ENCODE data around the gene DPP4. TPM values are rescaled to one million over a fixed set of nuclear protein-coding genes. Genes with fewer than 3 reads are reported as not detected.

The DPP4 gene
- polyA plus RNA-seq, 3 donors = 0.46 TPM; not detected in 2

- Histone ChIP-seq H3K79me2 (ENCODE audit: insufficient read depth, low read length) (no peaks in the 10 kb centered on the region), H4K20me1 (ENCODE audit: insufficient read depth, low read length) (no peaks in the 10 kb centered on the region), H3K4me2 (replicated peaks; ENCODE audit: extremely low read depth, low read length, poor library complexity, severe bottlenecking) (no peak overlapping the region), H3K4me3 (replicated peaks in 1 of 3; ENCODE audit: low read depth in 2 of 3, low read length in 3 of 3) (no peak overlapping the region), H3K27ac (ENCODE audit: low read depth in 1 of 2, low read length in 2 of 2) (no peak overlapping the region), H3K36me3 (replicated peaks in 1 of 2; ENCODE audit: control insufficient read depth in 1 of 2, insufficient read depth in 2 of 2, low read length in 2 of 2) (no peaks in the 10 kb centered on the region), H3K9ac (ENCODE audit: insufficient read depth, low read length, poor library complexity, severe bottlenecking) (no peak overlapping the region), H3K27me3 (ENCODE audit: control insufficient read depth in 2 of 2, insufficient read depth in 2 of 2, low read length in 2 of 2) (no peaks in the 10 kb centered on the region), H2AFZ (ENCODE audit: insufficient read depth, low read depth, low read length, poor library complexity, severe bottlenecking) (no peak overlapping the region), H3K4me1 (ENCODE audit: control insufficient read depth in 1 of 2, insufficient read depth in 2 of 2, low read length in 2 of 2) (peaks cover 11 to 20% of the 10 kb centered on the region in 2 donors), H3K9me3 (replicated peaks in 1 of 2; ENCODE audit: control insufficient read depth in 1 of 2, insufficient read depth in 1 of 2, low read length in 2 of 2) (no peaks in the 10 kb centered on the region)
- Mint-ChIP-seq H3K4me3 (no peak overlapping the region), H3K9me3 (peaks cover 0 to 4% (median 0%) of the 10 kb centered on the region in 7 donors), H3K4me1 (peaks cover 20% of the 10 kb centered on the region), H3K36me3 (peaks cover 0 to 1% of the 10 kb centered on the region in 2 donors), H3K27me3 (ENCODE audit: low read depth in 3 of 3) (peaks cover 0 to 3% (median 0%) of the 10 kb centered on the region in 3 donors), H3K27ac (peak overlapping the region in 1 of 7 donors; percentile 3)
- intact Hi-C loops (cut with micrococcal nuclease) = loop anchor here in 1 of 2 donors (5.0 kb wide), 1 partner anchor 95 kb away; no protein-coding TSS in a partner anchor
- no peak for TF ChIP-seq CTCF (IDR thresholded peaks at IDR 0.05)
- 89% methylated on average over 2 of the region's 3 CpGs for WGBS (ENCODE audit: insufficient coverage)
- no peak for DNase-seq
Measured at GRCh38 chr2:162017233-162017632, 56.8 kb downstream of the DPP4 start.

DNA sequence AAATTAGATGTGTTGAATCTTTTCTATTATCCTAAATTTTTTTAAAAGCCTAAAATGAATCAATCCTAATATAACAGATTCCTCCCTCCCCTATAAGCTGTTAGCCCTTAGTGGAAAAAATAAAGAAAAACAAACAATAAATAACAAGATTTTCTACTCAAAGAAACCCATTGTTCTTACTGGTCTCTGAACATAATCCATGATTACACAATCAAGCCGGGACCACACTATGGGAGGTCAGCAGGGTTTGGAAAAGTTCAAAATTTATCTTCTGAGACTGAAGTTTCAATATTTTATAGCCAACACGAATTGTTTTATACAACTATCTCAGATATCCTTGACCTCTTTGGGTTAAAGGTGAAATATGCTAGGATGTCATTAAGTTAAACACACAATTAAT, 57.9 kb downstream of the DPP4 start:
- H3K36me3 Mint-ChIP-seq = peaks cover 0 to 1% of the 10 kb centered on the region in 2 donors

More for the DNA sequence above, 57.9 kb downstream of the DPP4 start:
- Mint-ChIP-seq H3K4me3 (no peak overlapping the region), H3K27ac (no peak overlapping the region), H3K4me1 (peaks cover 20% of the 10 kb centered on the region), H3K27me3 (ENCODE audit: low read depth in 3 of 3) (peaks cover 0 to 3% (median 0%) of the 10 kb centered on the region in 3 donors), H3K9me3 (peaks cover 0 to 4% (median 0%) of the 10 kb centered on the region in 7 donors)
- no peaks in the 10 kb centered on the region for H3K36me3 ChIP-seq (replicated peaks in 1 of 2; ENCODE audit: control insufficient read depth in 1 of 2, insufficient read depth in 2 of 2, low read length in 2 of 2)
- DNase-seq = no peak
- no peak overlapping the region for H3K27ac ChIP-seq (ENCODE audit: low read depth in 1 of 2, low read length in 2 of 2)
- H3K9me3 ChIP-seq (replicated peaks in 1 of 2; ENCODE audit: control insufficient read depth in 1 of 2, insufficient read depth in 1 of 2, low read length in 2 of 2) = no peaks in the 10 kb centered on the region
- no peak overlapping the region for H2AFZ ChIP-seq (ENCODE audit: insufficient read depth, low read depth, low read length, poor library complexity, severe bottlenecking)
- no peak overlapping the region for H3K4me3 ChIP-seq (replicated peaks in 1 of 3; ENCODE audit: low read depth in 2 of 3, low read length in 3 of 3)
- H4K20me1 ChIP-seq (ENCODE audit: insufficient read depth, low read length) = no peaks in the 10 kb centered on the region
- intact Hi-C loops (cut with micrococcal nuclease) = loop anchor here in 1 of 2 donors (5.0 kb wide), 1 partner anchor 96 kb away; no protein-coding TSS in a partner anchor
- H3K9ac ChIP-seq (ENCODE audit: insufficient read depth, low read length, poor library complexity, severe bottlenecking) = no peak overlapping the region
- no peaks in the 10 kb centered on the region for H3K79me2 ChIP-seq (ENCODE audit: insufficient read depth, low read length)
- H3K27me3 ChIP-seq (ENCODE audit: control insufficient read depth in 2 of 2, insufficient read depth in 2 of 2, low read length in 2 of 2) = no peaks in the 10 kb centered on the region
- no peak overlapping the region for H3K4me2 ChIP-seq (replicated peaks; ENCODE audit: extremely low read depth, low read length, poor library complexity, severe bottlenecking)
- peaks cover 12 to 22% of the 10 kb centered on the region in 2 donors for H3K4me1 ChIP-seq (ENCODE audit: control insufficient read depth in 1 of 2, insufficient read depth in 2 of 2, low read length in 2 of 2)
- WGBS (ENCODE audit: insufficient coverage) = no CpG with 5 or more reads among the region's 2 CpGs
- no peak for TF ChIP-seq CTCF (IDR thresholded peaks at IDR 0.05)

Data from CD14-positive monocyte (primary cell).